NCI-H1092 treated with DMSO at 0.1 percent for 48 hours (cell line): ENCODE measurements around the gene OBSL1.

Experiments
- DNase-seq: peaks from one replicate; lab custom pipeline; 2025; lab: John Stamatoyannopoulos, UW

The OBSL1 gene

GRCh38 chr2:219571311-219572236, at the start of gene OBSL1:
Gene OBSL1 (minus strand): TSS chr2:219571539. CDS start chr2:219571232, 307 bp downstream.
- DNase-seq = peak; percentile 79

GRCh38 chr2:219620546-219620945, 49.2 kb upstream of the OBSL1 start:
- no peak for DNase-seq

- no peak for DNase-seq
These were observed 47.9 kb upstream of the OBSL1 start for GRCh38 chr2:219619235-219619634.

- DNase-seq = no peak
These were observed 47.4 kb upstream of the OBSL1 start for GRCh38 chr2:219618733-219619122.

GRCh38 chr2:219616550-219616949, 45.2 kb upstream of the OBSL1 start:
- no peak for DNase-seq

GRCh38 chr2:219615894-219616293, 44.6 kb upstream of the OBSL1 start:
- no peak for DNase-seq

GRCh38 chr2:219615036-219615435, 43.7 kb upstream of the OBSL1 start:
- DNase-seq = no peak

- no peak for DNase-seq
These were observed 42.9 kb upstream of the OBSL1 start for GRCh38 chr2:219614076-219614860.

- DNase-seq = no peak
These were observed 42.2 kb upstream of the OBSL1 start for GRCh38 chr2:219613461-219614070.

GRCh38 chr2:219612577-219613286, 41.4 kb upstream of the OBSL1 start:
- DNase-seq = no peak

- no peak for DNase-seq
These were observed 40.7 kb upstream of the OBSL1 start for GRCh38 chr2:219611866-219612576.

- no peak for DNase-seq
These were observed 40.0 kb upstream of the OBSL1 start for GRCh38 chr2:219611306-219611705.

- no peak for DNase-seq
These were observed 37.9 kb upstream of the OBSL1 start for GRCh38 chr2:219609149-219609750.

- DNase-seq = no peak
These were observed 37.1 kb upstream of the OBSL1 start for GRCh38 chr2:219608399-219608964.

- DNase-seq = no peak
These were observed 36.6 kb upstream of the OBSL1 start for GRCh38 chr2:219607931-219608330.

- DNase-seq = no peak
These were observed 34.2 kb upstream of the OBSL1 start for GRCh38 chr2:219605607-219605954.

- DNase-seq = no peak
These were observed 32.4 kb upstream of the OBSL1 start for GRCh38 chr2:219603771-219604170.

- DNase-seq = peak; percentile 26
These were observed 27.2 kb upstream of the OBSL1 start for GRCh38 chr2:219598308-219599078.

- peak; percentile 93 for DNase-seq
These were observed 26.4 kb upstream of the OBSL1 start, which contains the start of gene STK11IP for GRCh38 chr2:219597552-219598307. Gene STK11IP (plus strand): TSS chr2:219597857. CDS start chr2:219598120, 263 bp downstream.
